ENCODE results near the gene ABTB2. TPM values are rescaled to one million over a fixed set of nuclear protein-coding genes. Genes with fewer than 3 reads are reported as not detected.
A peak's percentile ranks its signal among the peaks of the same experiment; 100 is the strongest.

The ABTB2 gene
- total and polyA plus RNA-seq, 2 experiments from 2014 or later: 2.6 to 12.1 TPM

- Mint-ChIP-seq H3K4me3 (no peak overlapping the region), H3K9me3 (no peaks in the 10 kb centered on the region; the same call in 2 of the 3 replicates), H3K27me3 (ENCODE audit: insufficient read depth, low read depth, poor library complexity) (peaks cover 18% of the 10 kb centered on the region), H3K4me1 (peaks cover 3% of the 10 kb centered on the region; the same call in 1 of the 3 replicates), H3K27ac (0 out of 2 replicates have a peak overlapping the region, but pooled peaks have one; percentile 70), H3K36me3 (ENCODE audit: low read depth) (peaks cover 57% of the 10 kb centered on the region)
- peaks cover 12% of the 10 kb centered on the region; the same call in 1 of the 2 replicates for H3K36me3 ChIP-seq (ENCODE audit: insufficient read depth)
- H3K27ac ChIP-seq (ENCODE audit: low read depth): no peak overlapping the region
- no peak overlapping the region for H3K4me2 ChIP-seq
- no peak overlapping the region for H2AFZ ChIP-seq
- no peaks in the 10 kb centered on the region for H3K27me3 ChIP-seq (ENCODE audit: insufficient read depth)
- no peaks in the 10 kb centered on the region for H3K9me2 ChIP-seq (ENCODE audit: insufficient read depth)
- H3F3A ChIP-seq (replicated peaks; ENCODE audit: low read depth): 0 out of 2 replicates have a peak, but pooled peaks cover 5% of the 10 kb centered on the region
- H3K4me3 ChIP-seq: no peak overlapping the region
- H4K20me1 ChIP-seq (replicated peaks; ENCODE audit: insufficient read depth): peaks cover 5% of the 10 kb centered on the region; the same call in 1 of the 2 replicates
- ATAC-seq: peak; percentile 93
- DNase-seq (ENCODE audit: low spot score): peak; percentile 61
- no peaks in the 10 kb centered on the region for H3K4me1 ChIP-seq (ENCODE audit: insufficient read depth)
- TF ChIP-seq CTCF (conservative IDR thresholded peaks at IDR 0.05; ENCODE audit: low read depth in 2 of 2) (peak; percentile 45 to 71; a peak in 3 of 4 replicates), REST (IDR thresholded peaks at IDR 0.05; ENCODE audit: unreplicated experiment) (no peak), JUNB (IDR thresholded peaks at IDR 0.05; ENCODE audit: unreplicated experiment) (no peak), ZNF114 (CRISPR knock-in tag; IDR thresholded peaks at IDR 0.05) (no peak), CREB1 (CRISPR knock-in tag; IDR thresholded peaks at IDR 0.05; ENCODE audit: low read depth) (no peak)
- no peaks in the 10 kb centered on the region for H3K79me2 ChIP-seq (replicated peaks; ENCODE audit: insufficient read depth)
Observed at GRCh38 chr11:34149786-34150185, 208.0 kb downstream of the ABTB2 start.

GRCh38 chr11:34149274-34149673 is 208.5 kb downstream of the ABTB2 start:
- H3K27ac Mint-ChIP-seq: peak overlapping the region; percentile 75; the same call in 1 of the 2 replicates
- no peak overlapping the region for H3K27ac ChIP-seq (ENCODE audit: low read depth)
- no peak overlapping the region for H3K4me3 Mint-ChIP-seq
- no peak overlapping the region for H3K4me2 ChIP-seq
- peaks cover 16% of the 10 kb centered on the region for H3K36me3 ChIP-seq (ENCODE audit: insufficient read depth)
- no peaks in the 10 kb centered on the region; the same call in 2 of the 3 replicates for H3K9me3 Mint-ChIP-seq
- no peaks in the 10 kb centered on the region for H3K4me1 ChIP-seq (ENCODE audit: insufficient read depth)
- H3F3A ChIP-seq (replicated peaks; ENCODE audit: low read depth): 0 out of 2 replicates have a peak, but pooled peaks cover 5% of the 10 kb centered on the region
- H3K4me3 ChIP-seq: no peak overlapping the region
- no peak overlapping the region for H2AFZ ChIP-seq
- no peaks in the 10 kb centered on the region for H3K9me2 ChIP-seq (ENCODE audit: insufficient read depth)
- ATAC-seq (no peak), DNase-seq (ENCODE audit: low spot score) (no peak)
- no peaks in the 10 kb centered on the region for H3K27me3 ChIP-seq (ENCODE audit: insufficient read depth)
- H3K36me3 Mint-ChIP-seq (ENCODE audit: low read depth): peaks cover 61% of the 10 kb centered on the region
- H3K27me3 Mint-ChIP-seq (ENCODE audit: insufficient read depth, low read depth, poor library complexity): peaks cover 18% of the 10 kb centered on the region
- no peaks in the 10 kb centered on the region for H3K79me2 ChIP-seq (replicated peaks; ENCODE audit: insufficient read depth)
- peaks cover 5% of the 10 kb centered on the region; the same call in 1 of the 2 replicates for H4K20me1 ChIP-seq (replicated peaks; ENCODE audit: insufficient read depth)
- H3K4me1 Mint-ChIP-seq: peaks cover 3% of the 10 kb centered on the region; the same call in 1 of the 3 replicates
- TF ChIP-seq NANOG (IDR thresholded peaks at IDR 0.05; ENCODE audit: borderline replicate concordance): no peak
- no peak for TF ChIP-seq ZNF331 (CRISPR knock-in tag; IDR thresholded peaks at IDR 0.05; ENCODE audit: low read depth)
- no peak for TF ChIP-seq EZH2phosphoT487 (IDR thresholded peaks at IDR 0.05; ENCODE audit: unreplicated experiment)
- TF ChIP-seq STAT1 (IDR thresholded peaks at IDR 0.05; ENCODE audit: unreplicated experiment): no peak
- no peak for TF ChIP-seq ZNF114 (CRISPR knock-in tag; IDR thresholded peaks at IDR 0.05)
- TF ChIP-seq ZNF462 (CRISPR knock-in tag; IDR thresholded peaks at IDR 0.05): no peak

Data from GM23338 (cell line).